NCI-H524 (cell line): ENCODE results near the gene KRT83.
A peak's percentile ranks its signal among the peaks of the same experiment; 100 is the strongest.
"Not testable (repeated sequence)": the region's sequence is repeated elsewhere in the genome, so short reads cannot be mapped to it uniquely, and the experiment has no call there.

Experiments
- DNase-seq, 2 experiments: peaks; one replicate each; lab custom pipeline; 2025; lab: John Stamatoyannopoulos, UW

KRT83 gene

GRCh38 chr12:52286857-52287785 lies 34.1 kb downstream of the KRT83 start:
- DNase-seq: not testable (repeated sequence)

GRCh38 chr12:52285851-52286530 lies 35.2 kb downstream of the KRT83 start:
- no peak for DNase-seq

- no peak for DNase-seq
Measured at GRCh38 chr12:52285172-52285745, 35.9 kb downstream of the KRT83 start.

- DNase-seq: no peak
Measured at GRCh38 chr12:52284562-52285171, 36.5 kb downstream of the KRT83 start.

GRCh38 chr12:52280796-52281560 lies 40.2 kb downstream of the KRT83 start:
- no peak for DNase-seq

GRCh38 chr12:52280319-52280795 lies 40.8 kb downstream of the KRT83 start:
- no peak for DNase-seq

- DNase-seq: no peak
Measured at GRCh38 chr12:52279422-52280318, 41.5 kb downstream of the KRT83 start.

GRCh38 chr12:52278575-52279421 lies 42.4 kb downstream of the KRT83 start:
- DNase-seq: peak in 1 of 2 experiments; percentile 44

- DNase-seq: peak; percentile 24 to 74
Measured at GRCh38 chr12:52277486-52278245, 43.5 kb downstream of the KRT83 start.

GRCh38 chr12:52275686-52276085 lies 45.5 kb downstream of the KRT83 start:
- DNase-seq: no peak

- no peak for DNase-seq
Measured at GRCh38 chr12:52274521-52275120, 46.6 kb downstream of the KRT83 start, which contains the start of gene KRT86. Gene KRT86, plus strand, starts transcription at chr12:52274645. Its CDS starts 27,272 bp downstream, at chr12:52301917.

GRCh38 chr12:52271158-52271557 lies 50.0 kb downstream of the KRT83 start:
- DNase-seq: no peak

GRCh38 chr12:52270541-52271070 lies 50.6 kb downstream of the KRT83 start:
- DNase-seq: no peak

- no peak for DNase-seq
Measured at GRCh38 chr12:52268212-52268611, 53.0 kb downstream of the KRT83 start.

GRCh38 chr12:52267699-52268098 lies 53.5 kb downstream of the KRT83 start:
- no peak for DNase-seq

- no peak for DNase-seq
Measured at GRCh38 chr12:52267266-52267665, 53.9 kb downstream of the KRT83 start.

- DNase-seq: no peak
Measured at GRCh38 chr12:52266514-52266913, 54.7 kb downstream of the KRT83 start.

GRCh38 chr12:52264435-52264825 lies 56.8 kb downstream of the KRT83 start:
- no peak for DNase-seq
